NCI-H1436 treated with DMSO at 0.1 percent for 48 hours (cell line): ENCODE data around the gene CCDC57.

Experiments used
- DNase-seq: peaks from one replicate; lab custom pipeline; 2025; lab: John Stamatoyannopoulos, UW

Gene CCDC57

GRCh38 chr17:82246365-82247181, 33.9 kb upstream of the CCDC57 start:
- no peak for DNase-seq

GRCh38 chr17:82246040-82246364, 33.4 kb upstream of the CCDC57 start:
- DNase-seq = no peak

GRCh38 chr17:82245134-82246039, 32.7 kb upstream of the CCDC57 start:
- no peak for DNase-seq

- no peak for DNase-seq
Measured at GRCh38 chr17:82244413-82245133, 31.9 kb upstream of the CCDC57 start.

GRCh38 chr17:82243648-82244412, 31.2 kb upstream of the CCDC57 start:
- DNase-seq = no peak

- no peak for DNase-seq
Measured at GRCh38 chr17:82242977-82243647, 30.5 kb upstream of the CCDC57 start.

DNA sequence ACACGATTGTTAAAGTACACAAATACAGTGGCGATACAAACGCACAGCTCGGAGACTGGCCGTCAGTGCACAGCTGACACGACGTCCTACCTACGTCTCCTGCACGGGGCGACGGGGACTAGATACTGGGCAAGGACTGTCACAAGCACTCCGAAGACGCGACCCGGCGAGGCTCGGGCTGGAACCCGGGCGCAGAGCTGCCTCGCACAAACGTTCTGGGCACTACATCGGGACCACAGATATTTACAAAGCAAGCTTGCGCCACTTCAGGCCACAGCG, 30.0 kb upstream of the CCDC57 start:
- no peak for DNase-seq

DNA sequence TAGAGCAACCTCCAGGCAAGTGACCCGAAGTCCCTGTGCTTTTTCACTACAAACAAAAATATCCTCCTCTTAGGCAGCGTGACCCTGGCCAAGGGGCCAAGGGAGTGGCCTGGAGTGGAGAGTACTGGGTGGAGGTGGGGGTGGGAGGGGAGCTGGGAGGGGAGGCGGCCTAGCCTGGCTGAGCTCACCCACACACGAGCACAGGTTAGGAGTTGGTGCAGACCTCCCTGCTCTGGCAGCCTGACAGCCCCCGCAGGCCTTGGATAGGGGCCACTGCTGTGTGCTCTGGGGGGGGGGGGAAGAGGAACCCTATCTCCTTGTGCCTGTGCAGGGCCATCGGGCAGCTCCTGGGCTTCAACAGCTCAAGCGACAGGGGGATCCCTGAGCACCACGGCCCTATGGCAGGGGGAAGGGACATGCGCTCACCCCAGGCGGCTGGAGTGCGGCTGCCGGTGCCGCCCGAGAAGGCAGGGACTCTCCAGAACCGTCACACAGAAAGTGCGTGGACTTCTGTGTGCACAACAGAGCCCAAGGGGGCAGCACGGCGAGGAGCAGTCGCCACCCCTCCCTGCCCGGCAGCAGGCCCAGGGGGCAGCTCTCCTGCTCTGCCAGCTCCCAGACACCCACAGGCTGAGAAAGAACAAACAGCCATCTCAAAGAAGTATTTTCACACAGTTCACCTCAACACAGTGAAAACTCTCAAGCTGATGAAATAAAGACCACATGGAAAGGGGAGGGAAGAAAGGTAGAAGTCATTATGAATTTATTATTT, 29.5 kb upstream of the CCDC57 start:
- no peak for DNase-seq

DNA sequence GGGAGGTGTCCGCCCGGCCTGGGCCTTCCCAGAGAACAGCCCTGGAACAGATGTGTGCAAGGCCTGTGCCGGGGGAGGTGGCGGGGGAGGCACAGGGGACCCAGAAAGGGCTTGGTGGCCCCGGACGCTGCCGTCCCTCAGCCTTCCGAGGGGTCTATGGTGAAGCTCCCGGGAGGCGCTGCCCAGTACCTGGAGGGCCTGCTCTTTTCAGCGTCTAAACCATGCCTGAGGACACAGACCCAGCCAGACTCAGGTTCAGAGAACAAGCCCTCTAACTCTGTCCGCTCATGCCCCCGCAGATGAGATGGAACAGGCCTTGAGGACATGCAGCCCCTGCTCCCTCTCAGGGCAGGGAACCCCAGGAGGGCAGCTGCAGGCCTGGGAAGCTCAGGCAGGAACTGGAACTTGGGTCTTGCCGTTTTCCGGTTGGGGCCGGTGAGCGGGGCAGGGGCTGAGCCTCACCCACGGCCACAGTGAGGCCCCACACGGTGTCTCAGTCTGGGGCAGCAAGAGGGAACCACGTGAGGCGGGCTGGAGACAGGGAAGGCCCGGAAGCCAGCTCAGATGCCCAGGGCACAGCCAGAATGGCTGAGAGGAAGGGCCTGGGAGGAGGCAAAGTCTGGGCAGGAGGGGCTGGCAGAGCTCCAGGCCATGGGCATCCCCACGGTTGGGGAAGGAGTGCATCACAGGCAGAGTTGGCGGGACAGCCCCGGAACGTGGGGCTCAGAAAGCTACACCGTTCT, 28.7 kb upstream of the CCDC57 start:
- DNase-seq = no peak

GRCh38 chr17:82240506-82241182, 28.0 kb upstream of the CCDC57 start:
- DNase-seq = no peak

DNA sequence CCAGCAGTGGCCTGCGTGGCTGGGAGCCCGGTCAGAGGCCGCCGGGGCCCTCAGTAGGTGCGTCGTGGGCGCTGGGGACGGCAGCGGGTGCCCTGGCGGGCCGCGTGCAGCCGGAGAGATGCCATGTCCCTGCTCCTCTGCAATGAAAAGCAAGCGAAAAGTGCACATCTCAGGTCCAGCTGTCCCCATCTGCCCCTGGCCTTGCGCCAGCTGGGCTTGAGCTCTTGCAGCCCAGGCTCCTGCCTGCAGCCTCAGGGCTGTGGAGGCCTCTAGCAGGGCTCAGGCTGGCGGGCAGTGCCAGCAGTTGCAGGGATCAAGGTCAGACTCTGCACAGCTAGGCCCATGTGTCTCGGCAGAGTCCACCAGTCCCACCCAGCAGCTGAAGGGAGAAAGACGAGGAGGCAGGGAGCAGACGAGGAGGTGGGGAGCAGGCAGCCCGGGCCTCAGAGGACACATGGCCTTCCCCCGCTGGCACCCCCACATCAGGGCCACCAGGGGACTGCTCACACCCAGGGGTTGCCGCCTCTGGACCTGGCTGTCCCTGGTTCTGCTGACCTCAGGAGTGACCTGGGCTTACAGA, 27.4 kb upstream of the CCDC57 start:
- DNase-seq = no peak

GRCh38 chr17:82239401-82239925, 26.8 kb upstream of the CCDC57 start:
- DNase-seq = no peak

DNA sequence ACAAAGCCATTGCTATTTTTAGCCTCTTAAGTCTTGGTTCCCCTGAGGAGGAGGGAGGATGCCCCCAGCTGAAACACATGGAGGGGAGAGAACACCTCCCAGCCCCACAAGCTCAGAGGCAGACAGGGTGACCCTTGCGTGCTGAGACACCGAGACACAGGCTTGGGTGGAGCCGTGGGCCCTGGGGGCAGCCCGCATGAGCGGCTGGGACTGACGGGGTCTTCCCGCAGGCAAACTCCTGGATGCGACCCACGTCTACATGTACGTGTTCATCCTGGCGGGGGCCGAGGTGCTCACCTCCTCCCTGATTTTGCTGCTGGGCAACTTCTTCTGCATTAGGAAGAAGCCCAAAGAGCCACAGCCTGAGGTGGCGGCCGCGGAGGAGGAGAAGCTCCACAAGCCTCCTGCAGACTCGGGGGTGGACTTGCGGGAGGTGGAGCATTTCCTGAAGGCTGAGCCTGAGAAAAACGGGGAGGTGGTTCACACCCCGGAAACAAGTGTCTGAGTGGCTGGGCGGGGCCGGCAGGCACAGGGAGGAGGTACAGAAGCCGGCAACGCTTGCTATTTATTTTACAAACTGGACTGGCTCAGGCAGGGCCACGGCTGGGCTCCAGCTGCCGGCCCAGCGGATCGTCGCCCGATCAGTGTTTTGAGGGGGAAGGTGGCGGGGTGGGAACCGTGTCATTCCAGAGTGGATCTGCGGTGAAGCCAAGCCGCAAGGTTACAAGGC, 26.0 kb upstream of the CCDC57 start:
- DNase-seq = peak; percentile 51

DNA sequence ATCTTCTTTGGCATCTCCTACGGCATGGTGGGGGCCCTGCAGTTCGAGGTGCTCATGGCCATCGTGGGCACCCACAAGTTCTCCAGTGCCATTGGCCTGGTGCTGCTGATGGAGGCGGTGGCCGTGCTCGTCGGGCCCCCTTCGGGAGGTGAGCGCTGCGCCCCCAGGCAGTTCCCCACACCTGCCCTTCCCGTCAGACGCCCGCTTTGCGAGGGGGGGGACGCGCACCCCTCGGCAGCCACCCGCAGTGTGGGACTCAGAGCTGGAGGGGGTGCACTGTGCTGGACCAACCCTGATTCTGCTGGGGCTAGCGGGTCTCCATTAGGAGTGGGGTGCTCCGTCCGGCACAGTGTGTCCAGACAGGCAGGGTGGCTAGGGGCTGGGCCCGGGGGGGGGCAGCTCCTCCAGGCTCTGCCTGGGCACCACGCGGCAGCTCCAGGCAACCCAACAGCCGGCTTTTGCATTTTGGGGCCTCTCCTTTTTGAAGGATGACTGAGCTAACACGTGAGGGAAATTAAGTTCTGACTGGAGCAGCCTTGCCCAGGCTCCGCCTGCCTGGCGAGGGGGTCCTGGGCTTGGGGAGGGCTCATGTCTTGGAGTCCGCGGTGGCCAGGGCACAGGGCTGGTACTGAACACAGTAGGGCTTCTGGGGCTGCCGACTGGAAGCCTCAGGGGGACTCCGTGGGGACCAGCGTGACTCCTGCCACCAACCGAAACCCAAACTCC, 25.3 kb upstream of the CCDC57 start:
- DNase-seq = no peak

- no peak for DNase-seq
Measured at GRCh38 chr17:82237083-82237745, 24.6 kb upstream of the CCDC57 start.

DNA sequence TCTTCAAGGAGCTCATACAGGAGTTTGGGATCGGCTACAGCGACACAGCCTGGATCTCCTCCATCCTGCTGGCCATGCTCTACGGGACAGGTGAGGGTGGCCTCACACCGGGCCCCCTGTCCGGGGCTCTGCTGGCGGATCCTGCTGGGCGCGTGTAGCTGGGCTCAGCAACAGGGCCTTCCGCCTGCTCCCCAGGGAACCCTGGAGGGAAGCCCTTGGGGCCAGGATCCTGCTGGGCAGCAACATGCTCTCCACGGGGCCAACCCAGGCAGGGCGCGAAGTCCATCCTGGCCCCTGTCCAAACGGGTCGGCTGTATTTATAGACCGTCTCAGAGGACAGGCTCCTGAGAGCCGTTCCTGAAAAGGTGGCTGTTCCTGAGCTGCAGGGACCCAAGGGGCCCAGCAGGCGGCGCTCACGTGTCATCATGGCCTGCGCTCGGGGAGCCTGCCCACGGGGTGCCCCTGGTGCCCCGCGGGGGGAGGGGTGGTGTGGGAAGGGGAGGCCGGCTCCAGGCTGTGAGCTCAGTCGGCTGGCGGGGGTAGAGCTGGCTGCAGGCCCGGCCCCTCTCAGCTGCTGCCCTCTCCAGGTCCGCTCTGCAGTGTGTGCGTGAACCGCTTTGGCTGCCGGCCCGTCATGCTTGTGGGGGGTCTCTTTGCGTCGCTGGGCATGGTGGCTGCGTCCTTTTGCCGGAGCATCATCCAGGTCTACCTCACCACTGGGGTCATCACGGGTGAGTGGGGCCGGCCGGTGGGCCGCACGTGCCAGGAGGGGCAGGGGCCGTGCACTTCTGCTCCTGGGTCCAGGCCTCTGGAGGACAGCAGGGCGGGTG, 23.7 kb upstream of the CCDC57 start:
- DNase-seq = no peak
